ENCODE data around the gene SESN3.

Gene SESN3

DNA sequence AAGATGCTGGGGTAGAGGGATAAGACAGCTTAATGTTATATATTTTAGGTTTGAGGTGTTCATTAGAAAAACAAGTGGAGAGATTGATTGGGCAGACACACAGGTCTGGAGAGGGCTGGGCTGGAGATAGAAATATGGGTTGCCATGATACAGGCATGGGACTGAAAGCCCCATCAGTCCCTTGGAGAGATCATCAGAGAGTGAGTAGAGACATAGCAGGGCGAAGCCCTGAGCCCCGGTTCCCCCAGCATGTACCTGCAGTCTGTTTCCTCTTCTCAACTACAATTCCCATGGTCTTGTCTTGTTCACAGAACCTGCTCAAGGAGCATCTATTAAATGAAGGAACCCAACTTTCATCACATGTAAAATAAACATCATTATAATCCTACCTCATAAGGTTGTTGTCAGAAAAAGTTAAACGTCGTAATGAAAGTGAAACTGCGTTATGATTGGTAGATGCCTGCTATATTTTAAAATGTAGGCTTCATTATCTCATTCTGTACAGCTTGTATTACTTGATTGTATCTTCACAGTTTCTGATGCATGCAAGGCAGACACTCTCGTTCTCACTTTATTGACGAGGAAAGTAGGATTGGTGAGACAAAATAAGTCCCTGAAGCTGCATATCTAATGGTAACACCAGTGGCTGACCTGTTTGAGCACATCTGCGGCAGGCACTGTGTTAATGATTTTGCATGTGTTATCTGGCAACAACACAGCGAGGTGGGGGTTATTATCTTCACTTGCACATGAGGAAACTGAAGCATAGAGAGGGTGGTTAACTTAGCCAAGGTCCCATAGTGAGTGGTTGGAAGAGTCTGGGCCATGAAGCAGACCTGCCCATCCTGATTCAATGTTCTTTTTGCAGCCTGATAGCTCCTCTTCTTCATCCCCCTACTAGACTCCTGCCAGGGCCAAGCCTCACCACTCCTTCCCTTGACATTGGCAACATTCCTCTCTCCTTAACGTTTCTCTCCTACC, 77.8 kb downstream of the SESN3 start:
- ChIA-PET CTCF (interaction anchor here (0.9 to 16.5 kb wide), 34 partner anchors 7 to 1273 kb away, joined by 3 to 391 read pairs (median 6); partner anchors contain the start of genes CWC15, ENDOD1, FAM76B and KDM4D), POLR2A (no interaction called here)
- DNase-seq (ENCODE audit: extremely low spot score), result no peak
- TF ChIP-seq, protein P1, sequence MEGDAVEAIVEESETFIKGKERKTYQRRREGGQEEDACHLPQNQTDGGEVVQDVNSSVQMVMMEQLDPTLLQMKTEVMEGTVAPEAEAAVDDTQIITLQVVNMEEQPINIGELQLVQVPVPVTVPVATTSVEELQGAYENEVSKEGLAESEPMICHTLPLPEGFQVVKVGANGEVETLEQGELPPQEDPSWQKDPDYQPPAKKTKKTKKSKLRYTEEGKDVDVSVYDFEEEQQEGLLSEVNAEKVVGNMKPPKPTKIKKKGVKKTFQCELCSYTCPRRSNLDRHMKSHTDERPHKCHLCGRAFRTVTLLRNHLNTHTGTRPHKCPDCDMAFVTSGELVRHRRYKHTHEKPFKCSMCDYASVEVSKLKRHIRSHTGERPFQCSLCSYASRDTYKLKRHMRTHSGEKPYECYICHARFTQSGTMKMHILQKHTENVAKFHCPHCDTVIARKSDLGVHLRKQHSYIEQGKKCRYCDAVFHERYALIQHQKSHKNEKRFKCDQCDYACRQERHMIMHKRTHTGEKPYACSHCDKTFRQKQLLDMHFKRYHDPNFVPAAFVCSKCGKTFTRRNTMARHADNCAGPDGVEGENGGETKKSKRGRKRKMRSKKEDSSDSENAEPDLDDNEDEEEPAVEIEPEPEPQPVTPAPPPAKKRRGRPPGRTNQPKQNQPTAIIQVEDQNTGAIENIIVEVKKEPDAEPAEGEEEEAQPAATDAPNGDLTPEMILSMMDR (IDR thresholded peaks at IDR 0.05; ENCODE audit: control extremely low read depth, extremely low read depth, low read depth, missing control alignments), result no peak

DNA sequence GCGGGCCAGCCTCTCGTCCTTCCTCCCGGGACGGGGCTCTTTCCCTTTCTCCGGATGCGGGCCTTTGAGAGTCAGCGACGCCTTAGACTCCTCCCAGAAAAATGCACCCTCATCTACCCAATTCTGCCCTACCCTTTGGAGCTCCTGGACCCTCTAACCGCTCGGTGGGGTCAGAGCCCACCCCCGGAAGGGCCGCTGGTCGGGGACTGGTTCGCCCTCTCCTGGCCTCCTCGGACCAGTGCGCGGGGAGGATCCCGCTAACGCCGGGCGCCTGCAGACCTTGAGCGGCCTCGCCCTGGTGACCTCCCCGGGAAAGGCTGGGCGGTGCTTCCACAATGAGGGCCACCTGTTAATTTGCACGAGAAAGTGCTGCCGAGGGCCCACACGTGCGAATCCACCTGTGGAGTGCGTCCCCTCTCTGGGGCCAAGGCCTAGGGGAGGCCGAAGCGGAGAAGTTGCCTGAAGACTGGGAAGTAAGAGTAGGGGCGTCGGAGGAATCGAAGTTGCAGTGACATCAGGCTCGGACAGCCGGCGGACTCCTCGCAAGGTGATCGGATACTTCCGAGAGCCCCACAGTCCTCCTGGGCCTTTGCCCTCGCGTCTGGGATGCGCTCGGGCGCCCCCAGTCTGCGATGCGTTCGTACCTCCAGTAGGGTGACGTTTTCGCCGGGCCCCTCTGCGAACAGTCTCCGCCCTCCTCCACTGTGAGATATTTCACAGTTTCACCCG, 79.9 kb downstream of the SESN3 start:
- CTCF ChIA-PET, result interaction anchor here (0.8 to 16.5 kb wide), 49 partner anchors 8 to 1276 kb away, joined by 3 to 391 read pairs (median 4); partner anchors contain the start of genes FAM76B, SESN3 and SRSF8
- TF ChIP-seq, protein P1 (IDR thresholded peaks at IDR 0.05; ENCODE audit: control extremely low read depth, extremely low read depth, low read depth, missing control alignments), result peak; percentile 84
- POLR2A ChIA-PET, result no interaction called here
- DNase-seq (ENCODE audit: extremely low spot score), result peak; percentile 93

DNA sequence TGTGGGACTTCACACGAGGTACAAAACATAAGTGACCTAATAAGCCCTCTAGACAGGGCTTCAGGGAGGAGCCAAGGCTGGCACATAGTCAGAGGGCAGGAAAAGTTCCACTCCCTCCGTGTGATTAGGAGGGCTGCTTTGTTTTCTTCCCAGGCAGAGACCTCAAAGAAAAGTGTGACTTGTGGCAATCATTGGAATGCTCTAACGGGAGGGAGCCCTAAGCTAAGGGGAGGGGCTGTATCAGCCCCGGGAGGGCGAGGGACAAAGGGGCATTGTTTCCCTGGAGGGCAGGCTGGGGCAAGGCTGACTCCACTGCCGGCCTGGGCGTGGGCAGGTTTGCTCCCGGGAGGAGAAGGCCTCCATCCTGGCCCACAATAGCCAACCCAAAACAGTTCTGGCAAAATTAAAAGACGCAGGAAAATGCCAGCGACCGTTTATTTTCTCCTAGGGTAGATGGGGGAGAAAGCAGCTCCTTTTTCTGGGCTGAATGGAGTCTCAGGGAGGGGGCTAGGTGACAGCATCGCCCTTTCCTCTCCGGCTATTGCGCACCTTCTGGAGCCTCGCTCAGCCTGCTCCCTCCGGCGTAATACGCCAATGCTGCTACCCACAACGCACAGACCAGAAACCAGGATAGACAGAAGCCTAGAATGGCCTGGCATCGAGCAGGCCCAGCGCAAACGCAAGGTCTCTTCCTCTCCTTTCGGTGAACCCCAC, 81.2 kb downstream of the SESN3 start:
- DNase-seq (ENCODE audit: extremely low spot score), result no peak
- POLR2A ChIA-PET, result no interaction called here
- CTCF ChIA-PET, result interaction anchor here (0.8 to 16.5 kb wide), 21 partner anchors 9 to 1277 kb away, joined by 3 to 391 read pairs (median 4); partner anchors contain the start of gene SRSF8
- TF ChIP-seq, protein P1 (IDR thresholded peaks at IDR 0.05; ENCODE audit: control extremely low read depth, extremely low read depth, low read depth, missing control alignments), result no peak

DNA sequence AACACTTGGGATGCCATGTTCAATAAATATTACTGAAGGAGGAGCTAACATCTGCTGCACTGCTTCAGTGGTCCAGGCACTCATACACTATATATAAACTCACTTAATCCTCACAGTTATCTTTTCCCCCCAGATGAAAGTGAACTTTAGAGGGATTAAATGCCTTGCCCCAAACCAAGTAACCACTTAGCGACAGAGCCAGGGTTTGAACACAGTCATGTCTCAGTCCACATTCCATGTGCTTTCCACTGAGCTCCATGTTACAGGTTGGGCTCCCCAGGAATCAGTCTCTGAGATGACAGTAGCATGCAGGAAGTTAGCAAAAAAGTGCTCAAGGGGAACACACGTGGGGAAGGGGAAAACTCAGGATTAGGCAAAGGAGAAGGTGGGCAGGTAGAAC, 82.1 kb downstream of the SESN3 start:
- ChIA-PET POLR2A (interaction anchor here (0.5 kb wide), 1 partner anchor 1247 kb away, joined by 5 read pairs; no protein-coding TSS in a partner anchor), CTCF (interaction anchor here (0.8 to 16.5 kb wide), 12 partner anchors 9 to 1277 kb away, joined by 3 to 391 read pairs (median 4); partner anchors contain the start of gene SRSF8)
- TF ChIP-seq, protein P1 (IDR thresholded peaks at IDR 0.05; ENCODE audit: control extremely low read depth, extremely low read depth, low read depth, missing control alignments), result no peak
- no peak for DNase-seq (ENCODE audit: extremely low spot score)

DNA sequence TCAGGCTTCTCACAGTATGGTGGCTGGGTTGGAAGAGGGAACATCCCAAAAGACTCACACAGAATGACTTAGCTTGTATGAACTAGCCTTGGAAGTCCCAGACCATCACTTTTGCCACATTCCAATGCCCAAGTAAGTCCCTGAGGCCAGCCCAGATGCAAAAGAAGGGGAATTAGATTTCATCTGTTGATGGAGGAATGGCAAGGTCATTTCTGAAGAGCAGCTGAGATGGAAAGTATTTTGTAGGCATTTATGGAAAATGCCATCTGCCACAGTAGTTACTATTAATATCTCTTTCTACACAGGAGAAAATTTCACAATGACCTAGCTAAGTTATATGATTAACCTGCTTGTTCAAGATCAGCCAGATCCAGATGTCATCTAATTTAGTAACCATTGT, 82.6 kb downstream of the SESN3 start:
- CTCF ChIA-PET, result interaction anchor here (0.8 to 16.5 kb wide), 10 partner anchors 9 to 615 kb away, joined by 3 to 391 read pairs (median 6); partner anchors contain the start of gene SRSF8
- POLR2A ChIA-PET, result no interaction called here
- no peak for DNase-seq (ENCODE audit: extremely low spot score)
- TF ChIP-seq, protein P1 (IDR thresholded peaks at IDR 0.05; ENCODE audit: control extremely low read depth, extremely low read depth, low read depth, missing control alignments), result no peak

All from GM10248 (cell line).